Uterus (tissue), 4 donors: Measurements from ENCODE around the gene HAUS5. TPM values are rescaled to one million over a fixed set of nuclear protein-coding genes. Genes with fewer than 3 reads are reported as not detected.

Experiments
- DNase-seq, 2 donors: peaks; one replicate each; pipeline ENCODE4 v3.0.0-alpha.2; 2019 to 2020
- H3K27ac ChIP-seq, 2 donors: fragments of 200-600 bp; sonication (generic); 1 replicate in 1 of 2; 2 replicates in 1 of 2; pipeline ENCODE4 v1.5.1; 2016 to 2018
- H3K27me3 ChIP-seq, 2 donors: fragments of 200-600 bp; sonication (generic); one replicate each; pipeline ENCODE4 v1.5.1; 2018 to 2019; ENCODE audit warnings: control low read depth in 1 of 2
- H3K36me3 ChIP-seq, 2 donors: fragments of 200-600 bp; sonication (generic); one replicate each; pipeline ENCODE4 v1.5.1; 2019; ENCODE audit warnings: control low read depth in 1 of 2
- H3K4me1 ChIP-seq, 2 donors: fragments of 200-600 bp; sonication (generic); one replicate each; pipeline ENCODE4 v1.5.1; 2018 to 2019; ENCODE audit warnings: control low read depth in 1 of 2
- H3K4me3 ChIP-seq, 2 donors: fragments of 200-600 bp; sonication (generic); 1 replicate in 1 of 2; 2 replicates in 1 of 2; pipeline ENCODE4 v1.5.1; 2018 to 2019; ENCODE audit warnings: mild to moderate bottlenecking in 1 of 2
- H3K9me3 ChIP-seq, 2 donors: fragments of 200-600 bp; sonication (generic); one replicate each; pipeline ENCODE4 v1.5.1; 2019; ENCODE audit warnings: control low read depth in 1 of 2
- CTCF ChIP-seq, 4 experiments: fragments of 200-600 bp in 2 of 4; fragments of 450-650 bp in 2 of 4; sonication (generic) in 2 of 4; IDR thresholded peaks; one replicate each; pipeline ENCODE4 v1.5.1; 2016 to 2019; ENCODE audit warnings: antibody characterized with exemption in 4 of 4, mild to moderate bottlenecking in 2 of 4, moderate library complexity in 1 of 4
- POLR2A ChIP-seq, 2 donors: fragments of 450-650 bp; IDR thresholded peaks; one replicate each; pipeline ENCODE4 v1.6.1; 2016; ENCODE audit warnings: antibody characterized with exemption in 2 of 2, mild to moderate bottlenecking in 1 of 2, moderate library complexity in 1 of 2
- intact Hi-C: fragments of 100-400 bp; cut with DNase I; formaldehyde crosslinking; loops from one replicate; pipeline ENCODE4 v1.15.1; 2023; ENCODE audit warnings: low total_unique reads
- total RNA-seq, 4 donors: library from RNA; depleted of rRNA in 3 of 4; stranded (reverse); fragments of >200 nt in 3 of 4; gene quantifications; one replicate each; pipeline versions ENCODE4 v1.1.0 to v1.2.4, GENCODE V29; 2014 to 2023
- donor health status: DM: yes; HTN: yes; CAD: no.

Gene HAUS5
- total RNA-seq, 4 donors from 2014 or later, result 6.1 to 37.9 (median 17.7) TPM

- Histone ChIP-seq H3K27ac (no peak overlapping the region), H3K36me3 (no peaks in the 10 kb centered on the region), H3K4me1 (no peaks in the 10 kb centered on the region), H3K9me3 (no peaks in the 10 kb centered on the region), H3K27me3 (no peaks in the 10 kb centered on the region), H3K4me3 (no peak overlapping the region)
- TF ChIP-seq POLR2A (IDR thresholded peaks at IDR 0.05), result no peak
- no peak for TF ChIP-seq CTCF (IDR thresholded peaks at IDR 0.05)
- DNase-seq, result no peak
- intact Hi-C loops, result no loop called here
Measured at GRCh38 chr19:35665157-35665556, 52.6 kb downstream of the HAUS5 start.

- no peaks in the 10 kb centered on the region for H3K36me3 ChIP-seq
- no peak for DNase-seq
- H3K27ac ChIP-seq, result no peak overlapping the region
- no peaks in the 10 kb centered on the region for H3K4me1 ChIP-seq
- no peaks in the 10 kb centered on the region for H3K27me3 ChIP-seq
- TF ChIP-seq POLR2A (IDR thresholded peaks at IDR 0.05), result no peak
- no peak for TF ChIP-seq CTCF (IDR thresholded peaks at IDR 0.05)
- intact Hi-C loops, result no loop called here
- no peaks in the 10 kb centered on the region for H3K9me3 ChIP-seq
- H3K4me3 ChIP-seq, result no peak overlapping the region
Measured at GRCh38 chr19:35665604-35666003, 53.1 kb downstream of the HAUS5 start.

- Histone ChIP-seq H3K27me3 (no peaks in the 10 kb centered on the region), H3K4me3 (no peak within 1 kb of the TSS), H3K27ac (no peak within 1 kb of the TSS), H3K9me3 (no peaks in the 10 kb centered on the region), H3K4me1 (no peaks in the 10 kb centered on the region), H3K36me3 (no peaks in the 10 kb centered on the region)
- no peak for DNase-seq
- TF ChIP-seq CTCF (IDR thresholded peaks at IDR 0.05), result no peak
- no peak for TF ChIP-seq POLR2A (IDR thresholded peaks at IDR 0.05)
- intact Hi-C loops, result no loop called here
Measured at GRCh38 chr19:35666251-35666913, 53.8 kb downstream of the HAUS5 start, which contains the start of gene UPK1A. TSS of gene UPK1A (plus strand) at chr19:35666517. CDS start at chr19:35666813, 296 bp downstream.

- H3K27ac ChIP-seq, result no peak overlapping the region
- intact Hi-C loops, result no loop called here
- H3K9me3 ChIP-seq, result no peaks in the 10 kb centered on the region
- DNase-seq, result no peak
- H3K36me3 ChIP-seq, result no peaks in the 10 kb centered on the region
- no peak for TF ChIP-seq POLR2A (IDR thresholded peaks at IDR 0.05)
- no peak for TF ChIP-seq CTCF (IDR thresholded peaks at IDR 0.05)
- H3K4me3 ChIP-seq, result no peak overlapping the region
- no peaks in the 10 kb centered on the region for H3K4me1 ChIP-seq
- peaks cover 0 to 10% of the 10 kb centered on the region in 2 donors for H3K27me3 ChIP-seq
Measured at GRCh38 chr19:35669566-35669965, 57.0 kb downstream of the HAUS5 start.

GRCh38 chr19:35669974-35670373, 57.4 kb downstream of the HAUS5 start:
- Histone ChIP-seq H3K9me3 (no peaks in the 10 kb centered on the region), H3K4me3 (no peak overlapping the region), H3K27me3 (peaks cover 0 to 10% of the 10 kb centered on the region in 2 donors), H3K36me3 (no peaks in the 10 kb centered on the region), H3K4me1 (no peaks in the 10 kb centered on the region), H3K27ac (no peak overlapping the region)
- intact Hi-C loops, result no loop called here
- DNase-seq, result no peak
- TF ChIP-seq POLR2A (IDR thresholded peaks at IDR 0.05) (no peak), CTCF (IDR thresholded peaks at IDR 0.05) (no peak)
